Immature natural killer cell (primary cell): ENCODE measurements around the gene MAT1A. TPM values are rescaled to one million over a fixed set of nuclear protein-coding genes. Genes with fewer than 3 reads are reported as not detected.
"Not testable (repeated sequence)": the region's sequence is repeated elsewhere in the genome, so short reads cannot be mapped to it uniquely, and the experiment has no call there.

Experiments
- DNase-seq, 3 donors: peaks; one replicate each; pipeline ENCODE4 v3.0.0; 2022; ENCODE audit warnings: mixed read lengths in 1 of 3
- H3K27ac Mint-ChIP-seq, 6 donors: one replicate each; pipeline ENCODE4 v1.8.0; 2020; ENCODE audit warnings: mixed read lengths in 6 of 6, mild to moderate bottlenecking in 5 of 6, inconsistent platforms in 4 of 6, moderate library complexity in 3 of 6
- H3K27me3 Mint-ChIP-seq, 3 donors: one replicate each; pipeline ENCODE4 v1.8.0; 2020 to 2021; ENCODE audit warnings: low read depth in 3 of 3, mild to moderate bottlenecking in 3 of 3, mixed read lengths in 3 of 3, moderate library complexity in 3 of 3, inconsistent platforms in 1 of 3
- H3K36me3 Mint-ChIP-seq, 3 donors: one replicate each; pipeline ENCODE4 v1.8.0; 2020; ENCODE audit warnings: mixed read lengths in 3 of 3, inconsistent platforms in 2 of 3, mild to moderate bottlenecking in 2 of 3
- H3K4me1 Mint-ChIP-seq, 2 donors: one replicate each; pipeline ENCODE4 v1.8.0; 2020; ENCODE audit warnings: inconsistent platforms in 2 of 2, mild to moderate bottlenecking in 2 of 2, mixed read lengths in 2 of 2, moderate library complexity in 1 of 2
- H3K4me3 Mint-ChIP-seq, 5 donors: one replicate each; pipeline ENCODE4 v1.8.0; 2020; ENCODE audit warnings: mild to moderate bottlenecking in 5 of 5, mixed read lengths in 5 of 5, inconsistent platforms in 3 of 5, moderate library complexity in 3 of 5
- H3K9me3 Mint-ChIP-seq, 6 donors: one replicate each; pipeline ENCODE4 v1.8.0; 2020; ENCODE audit warnings: mild to moderate bottlenecking in 6 of 6, mixed read lengths in 6 of 6, inconsistent platforms in 4 of 6, moderate library complexity in 3 of 6
- polyA plus RNA-seq, 3 donors: library from polyadenylated mRNA; unstranded; fragments of 300-500 nt; fragmentation: Illumina TruSeq; gene quantifications; one replicate each; pipeline ENCODE4 v1.2.3, GENCODE V29; 2021

Gene MAT1A
- polyA plus RNA-seq, 3 donors from 2014 or later = not detected

DNA sequence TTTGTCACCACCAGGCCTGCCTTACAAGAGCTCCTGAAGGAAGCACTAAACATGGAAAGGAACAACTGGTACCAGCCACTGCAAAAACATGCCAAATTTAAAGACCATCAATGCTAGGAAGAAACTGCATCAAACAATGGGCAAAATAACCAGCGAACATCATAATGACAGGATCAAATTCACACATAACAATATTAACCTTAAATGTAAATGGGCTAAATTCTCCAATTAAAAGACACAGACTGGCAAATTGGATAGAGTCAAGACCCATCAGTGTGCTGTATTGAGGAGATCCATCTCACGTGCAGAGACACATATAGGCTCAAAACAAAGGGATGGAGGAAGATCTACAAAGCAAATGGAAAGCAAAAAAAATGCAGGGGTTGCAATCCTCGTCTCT lies 16.5 kb upstream of the MAT1A start:
- not testable (repeated sequence) for H3K4me3 Mint-ChIP-seq, H3K36me3 Mint-ChIP-seq, H3K9me3 Mint-ChIP-seq, DNase-seq, H3K27ac Mint-ChIP-seq, H3K4me1 Mint-ChIP-seq
- peaks cover 5 to 10% (median 9%) of the 10 kb centered on the region in 3 donors for H3K27me3 Mint-ChIP-seq

- no peak overlapping the region for H3K4me3 Mint-ChIP-seq
- peaks cover 0 to 29% (median 11%) of the 10 kb centered on the region in 6 donors for H3K9me3 Mint-ChIP-seq
Observed at GRCh38 chr10:80296942-80297341, 7.5 kb upstream of the MAT1A start.

DNA sequence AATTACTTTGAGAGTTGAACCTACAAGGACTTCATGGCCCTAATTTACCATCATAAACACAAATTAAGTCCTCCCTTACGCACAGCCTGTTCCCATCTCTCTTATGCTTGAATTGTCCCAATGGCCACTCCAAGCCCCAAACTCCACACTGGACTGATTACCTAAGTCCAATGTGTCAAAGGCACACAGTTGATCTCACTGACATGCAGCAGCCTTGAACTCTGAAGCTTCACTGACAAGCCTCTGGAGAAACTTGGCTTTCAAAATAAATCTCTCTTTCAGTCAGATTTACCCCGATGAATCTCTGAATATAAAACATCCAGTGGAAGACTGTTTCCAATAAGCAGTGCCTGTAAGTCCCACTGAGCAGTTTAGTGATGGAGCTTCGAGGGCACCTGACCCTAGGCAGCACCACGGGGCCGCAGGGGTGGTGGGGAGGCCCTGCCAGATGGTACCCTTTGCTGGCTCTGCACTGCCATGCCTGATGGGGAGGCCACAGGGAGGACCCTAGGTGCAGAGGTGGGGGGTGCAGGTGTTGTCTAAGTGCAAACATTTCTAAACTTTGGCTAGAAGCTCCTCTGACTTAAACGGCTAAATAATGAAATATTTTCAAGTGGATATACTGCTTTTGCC lies 3.3 kb upstream of the MAT1A start:
- no peak overlapping the region for H3K4me3 Mint-ChIP-seq
- H3K36me3 Mint-ChIP-seq = peaks cover 0 to 6% (median 4%) of the 10 kb centered on the region in 3 donors
- H3K9me3 Mint-ChIP-seq = peaks cover 0 to 9% (median 4%) of the 10 kb centered on the region in 6 donors
- DNase-seq = no peak
- peaks cover 2 to 6% (median 5%) of the 10 kb centered on the region in 3 donors for H3K27me3 Mint-ChIP-seq
- no peak overlapping the region for H3K27ac Mint-ChIP-seq
- no peaks in the 10 kb centered on the region for H3K4me1 Mint-ChIP-seq

More at GRCh38 chr10:80296942-80297341, 7.5 kb upstream of the MAT1A start:
- no peaks in the 10 kb centered on the region for H3K4me1 Mint-ChIP-seq
- DNase-seq = no peak
- no peak overlapping the region for H3K27ac Mint-ChIP-seq
- H3K36me3 Mint-ChIP-seq = peaks cover 4 to 10% (median 6%) of the 10 kb centered on the region in 3 donors
- H3K27me3 Mint-ChIP-seq = peaks cover 0 to 6% (median 5%) of the 10 kb centered on the region in 3 donors

DNA sequence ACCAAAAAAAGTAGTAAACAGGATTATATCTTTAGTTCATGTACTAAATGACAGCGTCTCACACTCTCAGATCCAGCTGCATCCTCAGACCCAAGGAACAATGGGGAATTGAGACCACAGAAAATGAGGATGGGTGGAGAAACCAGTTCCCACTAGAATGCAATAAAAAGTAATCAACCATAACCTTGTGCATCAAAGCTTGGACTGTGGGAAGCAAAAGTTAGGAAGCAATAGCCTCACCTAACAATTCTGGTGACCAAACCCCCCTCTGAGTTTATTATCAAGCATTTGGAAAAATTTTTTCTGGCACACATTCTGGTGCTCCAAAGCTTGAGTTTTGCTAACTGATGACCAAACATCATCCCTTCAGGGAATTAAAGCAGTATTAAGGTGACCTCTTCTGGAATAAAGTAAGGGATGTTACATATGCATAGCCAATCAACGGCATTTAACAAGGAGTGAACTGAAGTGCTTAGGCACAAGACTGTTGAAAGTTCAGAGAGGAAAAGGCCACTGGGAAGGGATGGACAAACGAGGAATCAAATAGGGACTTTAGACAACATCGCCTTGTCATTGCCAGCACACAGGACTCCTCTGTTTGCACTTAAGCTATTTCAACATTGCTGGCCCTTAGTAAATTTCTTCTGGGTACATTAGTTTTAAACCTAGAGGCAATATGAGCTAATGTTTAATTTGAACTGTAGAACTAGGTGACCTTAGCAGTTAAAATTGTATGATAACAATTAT lies 1.2 kb upstream of the MAT1A start:
- no peak for DNase-seq
- Mint-ChIP-seq H3K4me1 (no peaks in the 10 kb centered on the region), H3K9me3 (no peaks in the 10 kb centered on the region), H3K4me3 (no peak overlapping the region), H3K27me3 (peaks cover 2 to 10% (median 5%) of the 10 kb centered on the region in 3 donors), H3K27ac (no peak overlapping the region), H3K36me3 (peaks cover 0 to 4% (median 0%) of the 10 kb centered on the region in 3 donors)

- Mint-ChIP-seq H3K9me3 (no peaks in the 10 kb centered on the region), H3K4me3 (no peak overlapping the region), H3K27ac (no peak overlapping the region)
Observed at GRCh38 chr10:80288849-80289248, 609 bp downstream of the MAT1A start.

GRCh38 chr10:80284522-80284921 lies 4.9 kb downstream of the MAT1A start:
- Mint-ChIP-seq H3K27ac (no peak overlapping the region), H3K4me1 (no peaks in the 10 kb centered on the region)
- DNase-seq = no peak

More at GRCh38 chr10:80288849-80289248, 609 bp downstream of the MAT1A start:
- no peak for DNase-seq
- Mint-ChIP-seq H3K27me3 (peaks cover 2 to 10% (median 5%) of the 10 kb centered on the region in 3 donors), H3K36me3 (peaks cover 0 to 4% (median 0%) of the 10 kb centered on the region in 3 donors), H3K4me1 (no peaks in the 10 kb centered on the region)

DNA sequence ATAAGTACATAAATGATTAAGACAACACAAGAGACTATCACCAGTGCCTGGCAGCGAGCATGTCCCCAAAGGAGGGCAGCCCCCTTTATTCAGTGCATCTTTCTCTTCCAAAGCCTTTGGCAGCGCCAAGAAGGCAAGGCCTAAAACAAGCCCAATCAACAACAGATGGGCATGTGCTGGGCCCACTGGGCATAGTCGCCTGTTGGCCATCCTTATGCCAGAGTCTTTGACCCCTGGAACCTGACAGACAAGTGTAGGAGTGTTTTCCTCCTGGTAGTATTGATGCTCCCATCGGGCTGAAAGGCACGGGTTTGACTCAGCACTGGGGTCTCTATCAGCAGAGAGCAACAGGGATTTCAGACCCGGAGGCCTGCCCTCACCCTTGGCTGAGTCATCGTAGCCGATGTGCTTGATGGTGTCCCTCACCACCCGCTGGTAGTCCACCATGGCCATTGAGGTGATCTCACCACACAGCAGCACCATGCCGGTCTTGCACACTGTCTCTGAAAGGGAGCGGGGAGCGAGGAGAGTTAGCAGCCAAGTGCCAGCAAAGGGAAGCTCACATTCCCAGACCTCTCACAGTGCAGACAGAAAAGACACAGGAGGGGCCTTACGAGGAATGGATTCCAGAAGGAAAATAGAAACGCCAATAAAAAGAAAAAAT lies 5.8 kb downstream of the MAT1A start:
- Mint-ChIP-seq H3K36me3 (no peaks in the 10 kb centered on the region), H3K9me3 (no peaks in the 10 kb centered on the region), H3K4me1 (no peaks in the 10 kb centered on the region), H3K27me3 (peaks cover 0 to 11% (median 4%) of the 10 kb centered on the region in 3 donors), H3K4me3 (no peak overlapping the region), H3K27ac (no peak overlapping the region)
- DNase-seq = no peak

More at GRCh38 chr10:80284522-80284921, 4.9 kb downstream of the MAT1A start:
- H3K9me3 Mint-ChIP-seq = no peaks in the 10 kb centered on the region
- H3K27me3 Mint-ChIP-seq = peaks cover 2 to 11% (median 4%) of the 10 kb centered on the region in 3 donors
- no peaks in the 10 kb centered on the region for H3K36me3 Mint-ChIP-seq
- no peak overlapping the region for H3K4me3 Mint-ChIP-seq

DNA sequence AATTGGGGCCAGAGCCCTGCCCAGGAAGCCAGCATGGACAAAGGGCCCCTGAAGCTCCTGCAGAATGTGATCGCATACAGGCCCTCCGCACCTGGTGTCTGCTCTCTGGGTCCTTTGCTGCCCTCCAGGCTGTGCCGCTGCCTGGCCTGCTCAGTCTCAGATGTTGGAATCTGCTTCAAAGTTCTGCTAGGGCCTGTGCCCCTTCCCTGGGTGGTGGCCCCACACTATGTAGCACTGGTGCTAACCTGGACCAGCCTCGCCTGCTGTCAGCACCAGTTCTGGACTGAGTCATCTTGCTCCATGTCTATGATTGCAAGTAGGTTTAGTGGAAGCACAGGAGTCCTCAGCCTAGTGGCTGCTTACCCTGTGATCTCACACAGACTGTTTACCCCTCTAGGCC lies 6.3 kb downstream of the MAT1A start:
- Mint-ChIP-seq H3K36me3 (no peaks in the 10 kb centered on the region), H3K4me3 (no peak overlapping the region), H3K4me1 (no peaks in the 10 kb centered on the region), H3K27ac (no peak overlapping the region), H3K27me3 (peaks cover 0 to 11% (median 4%) of the 10 kb centered on the region in 3 donors), H3K9me3 (no peaks in the 10 kb centered on the region)
- no peak for DNase-seq

- no peak overlapping the region for H3K4me3 Mint-ChIP-seq
- no peaks in the 10 kb centered on the region for H3K9me3 Mint-ChIP-seq
- H3K4me1 Mint-ChIP-seq = no peaks in the 10 kb centered on the region
- no peak for DNase-seq
- no peak overlapping the region for H3K27ac Mint-ChIP-seq
- H3K27me3 Mint-ChIP-seq = peaks cover 0 to 8% (median 2%) of the 10 kb centered on the region in 3 donors
- no peaks in the 10 kb centered on the region for H3K36me3 Mint-ChIP-seq
Observed at GRCh38 chr10:80281784-80282765, 7.4 kb downstream of the MAT1A start.

GRCh38 chr10:80281292-80281691 lies 8.2 kb downstream of the MAT1A start:
- H3K4me3 Mint-ChIP-seq = no peak overlapping the region
- peaks cover 0 to 6% (median 2%) of the 10 kb centered on the region in 3 donors for H3K27me3 Mint-ChIP-seq
- no peaks in the 10 kb centered on the region for H3K36me3 Mint-ChIP-seq
- no peaks in the 10 kb centered on the region for H3K4me1 Mint-ChIP-seq
- no peak overlapping the region for H3K27ac Mint-ChIP-seq
- DNase-seq = no peak
- H3K9me3 Mint-ChIP-seq = no peaks in the 10 kb centered on the region

DNA sequence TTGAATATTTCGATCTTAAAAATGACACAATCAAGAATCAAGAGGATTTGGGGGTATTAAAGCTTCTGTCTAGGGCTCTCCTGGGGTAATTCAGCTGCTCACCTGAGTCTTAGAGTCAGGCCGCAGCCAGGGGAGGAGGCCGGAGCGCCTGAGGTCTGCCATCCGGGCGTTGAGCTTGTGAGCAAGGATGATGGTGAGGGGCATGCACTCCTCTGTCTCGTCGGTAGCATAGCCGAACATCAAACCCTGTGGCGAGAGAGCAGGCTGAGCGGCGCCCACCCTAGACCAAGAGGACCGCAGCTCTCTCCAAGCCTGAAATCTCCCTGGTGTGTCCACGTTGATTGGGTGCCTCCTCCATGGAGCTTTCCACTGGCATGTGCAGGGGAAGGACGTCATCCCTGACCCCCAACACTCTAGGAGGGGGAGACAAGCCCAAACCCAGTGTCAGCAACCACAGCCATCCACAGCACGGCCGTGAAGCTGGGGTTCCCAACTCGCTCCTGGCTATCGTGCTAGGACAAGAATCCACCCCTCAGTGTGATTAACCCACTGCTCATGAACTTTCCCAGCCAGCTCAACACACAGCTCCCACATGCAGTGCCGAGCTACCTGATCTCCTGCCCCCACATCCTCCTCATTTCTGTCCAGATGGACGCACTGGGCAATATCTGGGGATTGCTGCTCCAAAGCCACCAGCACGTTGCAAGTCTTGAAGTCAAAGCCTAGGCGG lies 9.2 kb downstream of the MAT1A start:
- H3K27me3 Mint-ChIP-seq = peaks cover 0 to 3% (median 3%) of the 10 kb centered on the region in 3 donors
- DNase-seq = no peak

GRCh38 chr10:80279146-80279545 lies 10.3 kb downstream of the MAT1A start:
- Mint-ChIP-seq H3K4me3 (no peak overlapping the region), H3K4me1 (no peaks in the 10 kb centered on the region)

More for the DNA sequence above, 9.2 kb downstream of the MAT1A start:
- no peak overlapping the region for H3K27ac Mint-ChIP-seq
- no peaks in the 10 kb centered on the region for H3K9me3 Mint-ChIP-seq
- no peaks in the 10 kb centered on the region for H3K36me3 Mint-ChIP-seq
- H3K4me3 Mint-ChIP-seq = no peak overlapping the region
- H3K4me1 Mint-ChIP-seq = no peaks in the 10 kb centered on the region

More at GRCh38 chr10:80279146-80279545, 10.3 kb downstream of the MAT1A start:
- H3K9me3 Mint-ChIP-seq = no peaks in the 10 kb centered on the region
- no peak for DNase-seq
- peaks cover 1 to 3% (median 3%) of the 10 kb centered on the region in 3 donors for H3K27me3 Mint-ChIP-seq
- H3K36me3 Mint-ChIP-seq = no peaks in the 10 kb centered on the region
- H3K27ac Mint-ChIP-seq = no peak overlapping the region
